GM10266 (cell line): ENCODE results near the gene RNASEH1.

Experiments used
- DNase-seq: peaks from one replicate; pipeline ENCODE4 v3.0.0; 2012; ENCODE audit errors: extremely low spot score
- CTCF ChIP-seq: IDR thresholded peaks from 2 replicates; pipeline ENCODE4 v1.5.1; 2012; ENCODE audit warnings: mild to moderate bottlenecking, low read depth; ENCODE audit not compliant: control insufficient read depth, insufficient read depth; ENCODE audit errors: missing control alignments

Gene RNASEH1

GRCh38 chr2:3602553-3603339, 44.6 kb upstream of the RNASEH1 start:
- DNase-seq: no peak

DNA sequence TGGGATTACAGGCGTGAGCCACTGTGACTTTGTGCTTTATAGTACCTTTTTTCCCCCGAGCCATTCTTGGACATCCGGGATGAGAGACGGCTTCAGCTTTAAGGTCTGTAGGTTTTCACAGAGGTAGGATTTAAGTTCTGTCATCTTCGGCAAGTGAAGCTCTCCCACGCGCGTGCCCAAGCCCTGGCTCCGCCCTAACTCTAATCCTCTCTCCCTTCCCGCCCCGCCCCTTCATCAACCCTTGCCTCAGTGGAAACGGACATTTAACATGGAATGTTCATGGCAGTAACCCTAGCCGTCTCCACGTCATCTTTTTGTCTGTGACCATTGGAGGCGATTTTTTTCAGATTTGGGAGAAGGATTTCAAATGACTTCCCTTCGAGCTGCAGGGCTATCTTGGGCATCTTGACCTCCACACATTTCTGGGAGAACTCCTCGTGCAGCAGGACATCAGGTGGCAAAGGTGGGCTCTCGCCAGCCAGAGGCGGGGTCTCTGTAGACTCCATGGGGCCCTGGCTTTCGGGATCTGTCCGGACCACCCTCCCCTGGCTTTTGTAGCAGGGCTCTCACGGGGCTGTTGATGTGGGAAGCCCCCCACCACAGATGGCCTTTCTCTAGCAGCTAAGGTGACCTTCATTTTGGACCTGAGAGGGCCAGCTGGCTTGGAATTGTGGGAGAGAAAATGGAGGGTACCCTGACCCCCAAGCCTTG, 43.6 kb upstream of the RNASEH1 start:
- no peak for TF ChIP-seq CTCF
- DNase-seq: no peak

More at GRCh38 chr2:3602553-3603339, 44.6 kb upstream of the RNASEH1 start:
- no peak for TF ChIP-seq CTCF

- DNase-seq: no peak
- TF ChIP-seq CTCF: no peak
Measured at GRCh38 chr2:3600256-3600855, 42.2 kb upstream of the RNASEH1 start.

DNA sequence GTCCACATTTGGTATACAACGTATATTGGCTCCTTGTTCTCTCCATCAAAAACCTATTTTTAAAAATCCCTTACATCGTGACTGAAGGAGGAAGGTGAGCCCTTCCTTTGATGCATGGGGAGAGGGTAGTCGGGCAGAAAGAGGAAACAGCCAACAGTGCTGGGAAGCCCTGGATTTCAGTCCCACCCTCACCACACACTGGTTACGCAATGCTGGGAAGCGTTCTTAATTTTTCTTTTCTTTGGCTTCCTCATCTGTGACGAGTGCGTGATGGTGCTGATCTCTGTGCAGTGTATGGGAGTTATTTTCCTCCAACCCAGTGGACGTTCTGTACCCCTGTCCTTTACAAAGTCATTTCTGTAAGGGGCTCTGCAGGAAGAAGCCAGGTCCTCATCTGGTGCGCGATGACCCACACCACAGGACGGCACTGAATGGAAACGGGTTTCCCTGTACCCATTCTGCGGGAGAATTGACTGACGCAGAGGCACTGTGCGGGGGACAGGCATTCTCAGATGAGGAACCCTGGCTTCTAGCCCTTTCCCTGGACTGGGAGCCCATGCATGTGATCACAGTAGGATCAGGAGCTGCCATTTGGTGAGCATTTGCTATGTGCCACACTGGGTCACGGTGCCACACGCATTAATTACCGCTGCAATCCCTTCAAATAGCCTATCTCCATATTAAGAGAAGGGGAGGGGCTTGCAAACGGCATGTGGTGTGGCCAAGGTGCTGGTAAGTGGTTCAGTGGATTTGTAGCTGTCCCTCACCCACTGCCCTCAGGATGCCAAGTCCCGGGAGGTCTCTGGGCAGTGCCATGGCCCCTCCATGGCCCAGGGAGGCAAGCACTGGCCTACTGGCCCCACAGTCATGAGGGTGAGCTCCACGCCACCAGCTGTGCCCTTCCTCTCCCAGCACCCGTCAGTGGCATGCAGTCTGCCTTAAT, 41.0 kb upstream of the RNASEH1 start:
- no peak for TF ChIP-seq CTCF
- no peak for DNase-seq

DNA sequence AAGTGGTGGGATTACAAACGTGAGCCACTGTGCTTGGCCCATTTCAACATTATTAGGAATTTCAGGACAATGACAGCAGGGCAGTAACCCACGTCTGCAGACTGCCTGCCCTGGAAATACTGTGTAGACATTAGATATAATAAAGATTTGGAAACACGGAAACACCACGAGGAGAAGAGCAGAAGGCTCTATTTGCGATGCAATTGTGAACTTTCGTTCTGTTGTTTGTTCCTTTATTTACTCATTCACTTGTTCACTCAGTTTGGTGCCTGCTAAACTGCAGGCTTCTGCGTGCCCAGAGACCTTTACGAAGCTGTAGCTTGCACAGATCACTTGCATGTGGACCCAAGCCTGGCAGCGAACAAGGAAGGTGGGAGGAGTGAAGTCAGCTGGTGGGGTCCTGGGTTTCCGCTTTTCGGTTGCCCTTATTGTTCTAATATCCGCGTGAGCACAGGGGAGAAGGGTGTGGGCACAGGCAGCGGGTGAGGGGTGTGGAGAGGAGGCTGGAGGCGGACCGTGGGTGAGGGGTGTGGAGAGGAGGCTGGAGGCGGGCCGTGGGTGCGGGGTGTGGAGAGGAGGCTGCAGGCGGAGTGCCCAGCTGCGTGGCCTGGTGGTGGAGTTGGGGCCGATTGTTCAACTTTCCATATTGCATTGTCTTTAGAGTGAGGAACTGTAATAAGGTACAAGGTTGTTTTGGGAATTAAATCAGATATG, 40.2 kb upstream of the RNASEH1 start:
- no peak for TF ChIP-seq CTCF
- no peak for DNase-seq

GRCh38 chr2:3597567-3597966, 39.4 kb upstream of the RNASEH1 start:
- peak; percentile 73 for DNase-seq
- TF ChIP-seq CTCF: no peak
